HG02870 (cell line): ENCODE results near the gene TNRC18.
"Not testable (repeated sequence)": the region's sequence is repeated elsewhere in the genome, so short reads cannot be mapped to it uniquely, and the experiment has no call there.

Experiments used
- ATAC-seq: cut with Tn5 transposase; IDR thresholded peaks from one replicate; pipeline ENCODE4 v1.9.1; 2021; ENCODE audit warnings: mild to moderate bottlenecking, moderate library complexity; ENCODE audit not compliant: unreplicated experiment

The TNRC18 gene

GRCh38 chr7:5320802-5321396 lies 102.7 kb downstream of the TNRC18 start:
- no peak for ATAC-seq

DNA sequence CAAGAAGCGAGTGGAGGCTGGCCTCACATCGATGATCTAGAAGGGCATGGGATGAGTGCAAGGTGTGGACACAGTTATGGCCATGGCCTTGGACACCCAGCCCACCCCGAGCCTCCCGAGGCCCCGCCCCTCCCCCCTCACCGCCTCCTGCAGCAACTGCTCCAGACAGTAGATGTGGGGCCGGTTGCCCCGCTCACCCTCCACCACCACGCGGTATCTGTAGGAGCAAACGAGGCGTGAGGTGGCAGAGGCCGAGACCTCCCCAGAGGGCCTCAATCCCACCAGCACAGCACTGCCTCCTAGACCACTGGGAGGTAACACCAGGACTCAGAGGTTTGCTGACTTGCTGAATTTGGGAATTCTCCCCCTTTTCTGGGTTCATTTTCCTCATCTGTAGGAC lies 103.2 kb downstream of the TNRC18 start:
- no peak for ATAC-seq

DNA sequence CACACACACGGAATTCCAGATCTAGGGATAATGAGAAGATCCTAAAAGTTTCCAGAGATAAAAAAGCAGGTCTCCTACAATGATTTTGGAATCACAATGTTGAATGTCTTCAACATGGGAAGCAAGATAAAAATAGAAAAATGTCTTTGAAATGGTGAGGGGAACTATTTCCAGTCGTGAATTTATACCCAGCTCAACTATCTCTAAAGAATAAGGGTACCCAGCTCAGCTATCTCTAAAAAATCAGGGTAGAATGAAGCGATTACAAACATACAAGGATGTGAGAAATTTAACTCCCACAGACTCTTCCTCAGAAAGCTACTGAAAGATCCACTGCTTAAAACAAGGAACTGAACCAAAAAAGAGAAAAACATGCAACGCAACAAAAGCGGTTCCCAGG lies 105.0 kb downstream of the TNRC18 start:
- not testable (repeated sequence) for ATAC-seq

- no peak for ATAC-seq
Measured at GRCh38 chr7:5315761-5316160, 107.9 kb downstream of the TNRC18 start.

GRCh38 chr7:5314864-5315263 lies 108.8 kb downstream of the TNRC18 start:
- no peak for ATAC-seq

DNA sequence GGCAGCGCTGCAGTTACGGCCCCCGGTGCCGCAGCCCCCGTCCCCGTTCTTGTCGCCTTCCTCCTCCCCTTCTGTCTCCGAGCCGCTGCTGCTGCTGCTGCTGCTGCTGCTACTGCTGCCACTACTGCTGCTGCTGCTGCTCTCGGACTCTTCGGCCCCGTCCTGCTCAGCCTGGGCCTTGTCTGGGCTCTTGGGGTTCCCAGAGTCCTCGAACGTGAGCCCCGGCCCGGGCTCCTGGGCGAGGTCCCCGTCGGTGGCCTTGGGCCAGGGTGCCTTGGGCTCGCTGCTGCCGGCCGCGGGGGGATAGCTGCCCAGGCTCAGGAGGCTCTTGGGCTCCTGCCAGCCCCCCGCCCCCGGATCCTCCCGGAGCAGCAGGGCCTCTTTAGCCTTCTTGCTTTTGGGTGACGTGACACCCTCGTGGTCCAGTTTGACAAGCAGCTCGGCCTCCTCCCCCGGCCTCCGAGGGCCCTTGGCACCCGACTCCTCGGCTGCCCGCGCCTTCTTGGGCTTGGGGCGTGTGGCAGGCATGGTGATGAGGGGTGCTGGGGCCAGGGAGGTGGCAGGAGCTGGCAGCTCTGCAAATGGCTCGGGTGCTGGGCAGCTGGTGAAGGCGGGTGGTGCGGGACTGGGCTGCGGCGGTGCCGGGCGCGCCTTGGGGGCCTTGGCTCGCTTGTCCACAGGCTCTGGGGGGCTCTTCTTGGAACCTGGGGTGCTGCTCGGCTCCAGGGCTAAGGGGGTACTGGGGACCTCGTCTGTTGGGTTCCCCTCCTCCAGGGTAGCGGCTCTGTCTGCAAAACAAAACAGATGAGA lies 110.4 kb downstream of the TNRC18 start:
- not testable (repeated sequence) for ATAC-seq

- ATAC-seq = not testable (repeated sequence)
Measured at GRCh38 chr7:5312276-5313070, 111.2 kb downstream of the TNRC18 start.

- ATAC-seq = no peak
Measured at GRCh38 chr7:5310822-5311405, 112.7 kb downstream of the TNRC18 start.

GRCh38 chr7:5309146-5309545 lies 114.5 kb downstream of the TNRC18 start:
- ATAC-seq = no peak

GRCh38 chr7:5307221-5308142 lies 116.2 kb downstream of the TNRC18 start:
- not testable (repeated sequence) for ATAC-seq

GRCh38 chr7:5305050-5305449 lies 118.6 kb downstream of the TNRC18 start:
- ATAC-seq = not testable (repeated sequence)

DNA sequence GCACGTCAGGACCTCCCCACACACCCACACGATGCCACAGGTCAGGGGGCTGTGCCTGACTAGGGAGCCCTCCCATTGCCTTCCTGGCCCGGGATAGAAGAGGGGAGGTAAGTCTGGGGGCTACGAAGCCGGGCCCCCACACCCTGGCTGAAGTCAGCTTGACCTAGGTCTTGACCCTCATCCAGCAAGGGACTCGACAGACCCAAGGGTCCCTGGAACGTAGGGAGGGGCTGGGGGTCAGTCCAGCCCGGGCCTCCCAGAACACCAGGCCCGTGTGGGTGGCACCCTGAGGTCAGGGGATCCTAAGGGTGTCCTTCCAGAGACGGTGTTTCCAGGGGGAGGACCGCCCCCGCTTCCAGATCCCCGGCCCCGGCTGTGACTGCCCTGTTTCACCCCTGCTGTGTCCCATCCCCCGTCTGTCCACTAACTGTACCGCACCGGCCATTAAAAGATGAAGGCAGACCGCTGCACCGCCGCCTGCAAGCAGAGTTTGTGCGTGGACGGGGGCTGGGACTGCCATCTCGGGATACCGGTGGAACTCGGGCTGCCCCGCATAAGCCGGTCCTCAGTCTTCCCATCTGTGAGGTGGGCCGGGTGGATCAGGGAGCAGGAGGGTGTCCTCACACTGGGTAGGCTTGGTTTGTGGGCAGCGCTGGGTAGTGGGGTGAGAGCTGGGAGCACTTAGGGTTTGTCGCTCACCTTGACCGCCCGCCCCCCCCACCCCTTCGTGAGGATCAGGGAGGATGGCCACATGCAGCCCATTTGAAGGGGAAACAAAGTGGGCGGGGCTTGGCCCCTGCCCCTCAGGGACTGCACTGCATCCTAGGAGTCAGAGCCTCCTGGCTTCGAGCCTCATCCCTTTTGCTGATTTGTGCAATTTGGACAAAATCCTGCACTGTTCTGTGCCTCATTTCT lies 119.8 kb downstream of the TNRC18 start:
- ATAC-seq = no peak

- no peak for ATAC-seq
Measured at GRCh38 chr7:5303061-5303460, 120.6 kb downstream of the TNRC18 start.

- ATAC-seq = no peak
Measured at GRCh38 chr7:5302577-5302976, 121.1 kb downstream of the TNRC18 start.

DNA sequence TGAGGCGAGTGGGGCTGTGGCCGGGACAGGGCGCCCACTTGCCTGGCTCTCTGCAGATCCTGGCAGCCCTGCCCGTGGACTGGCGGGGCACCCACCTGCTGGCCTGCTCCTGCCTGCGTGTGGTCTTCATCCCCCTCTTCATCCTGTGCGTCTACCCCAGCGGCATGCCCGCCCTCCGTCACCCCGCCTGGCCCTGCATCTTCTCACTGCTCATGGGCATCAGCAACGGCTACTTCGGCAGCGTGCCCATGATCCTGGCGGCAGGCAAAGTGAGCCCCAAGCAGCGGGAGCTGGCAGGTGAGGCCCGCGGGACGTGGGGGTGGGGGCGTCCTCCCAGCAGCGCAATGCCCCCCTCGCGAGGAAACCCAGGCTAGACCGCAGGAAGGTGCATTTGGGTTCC lies 123.3 kb downstream of the TNRC18 start:
- no peak for ATAC-seq

- no peak for ATAC-seq
Measured at GRCh38 chr7:5296611-5297226, 126.9 kb downstream of the TNRC18 start.

- ATAC-seq = no peak
Measured at GRCh38 chr7:5296015-5296610, 127.5 kb downstream of the TNRC18 start.
